ENCODE data around the gene RIOX2.

GRCh38 chr3:97996988-97997387 is 24.8 kb upstream of the RIOX2 start:
- no peak for TF ChIP-seq CTCF (conservative IDR thresholded peaks at IDR 0.05 in 1 of 2, IDR thresholded peaks at IDR 0.05 in 1 of 2; ENCODE audit: low read depth in 1 of 2, low read length in 2 of 2)
- TF ChIP-seq EZH2 (IDR thresholded peaks at IDR 0.05; ENCODE audit: low read length, missing control alignments) = no peak

Measured in fibroblast of lung (primary cell).